H7 (cell line): Measurements from ENCODE around the gene GCNA. TPM values are rescaled to one million over a fixed set of nuclear protein-coding genes. Genes with fewer than 3 reads are reported as not detected.
"Not testable (repeated sequence)": the region's sequence is repeated elsewhere in the genome, so short reads cannot be mapped to it uniquely, and the experiment has no call there.

Experiments
- DNase-seq: peaks from one replicate; pipeline ENCODE4 v3.0.0; 2012
- H3K27me3 ChIP-seq: 2 replicates; pipeline ENCODE4 v1.6.0; 2011; ENCODE audit warnings: mild to moderate bottlenecking, low read length; ENCODE audit not compliant: control insufficient read depth, insufficient read depth
- H3K36me3 ChIP-seq: replicated peaks from 2 replicates; pipeline ENCODE4 v1.5.1; 2011; ENCODE audit warnings: low read length; ENCODE audit not compliant: control insufficient read depth, insufficient read depth
- H3K4me3 ChIP-seq: 2 replicates; pipeline ENCODE4 v1.5.1; 2011; ENCODE audit warnings: low read depth, mild to moderate bottlenecking, control low read depth, low read length, moderate library complexity; ENCODE audit not compliant: insufficient read depth
- total RNA-seq: library from RNA; depleted of rRNA; stranded (reverse); fragments of >200 nt; shearing (Covaris generic); gene quantifications from 2 replicates; pipeline ENCODE4 v1.2.3, GENCODE V29; 2014; rRNA removed

Gene GCNA
- total RNA-seq, 1 experiment from 2014 or later: 0.55 TPM

GRCh38 chrX:71660562-71661416 lies 82.6 kb downstream of the GCNA start:
- Histone ChIP-seq H3K4me3 (no peak overlapping the region), H3K36me3 (no peaks in the 10 kb centered on the region), H3K27me3 (no peaks in the 10 kb centered on the region)
- peak; percentile 33 for DNase-seq

DNA sequence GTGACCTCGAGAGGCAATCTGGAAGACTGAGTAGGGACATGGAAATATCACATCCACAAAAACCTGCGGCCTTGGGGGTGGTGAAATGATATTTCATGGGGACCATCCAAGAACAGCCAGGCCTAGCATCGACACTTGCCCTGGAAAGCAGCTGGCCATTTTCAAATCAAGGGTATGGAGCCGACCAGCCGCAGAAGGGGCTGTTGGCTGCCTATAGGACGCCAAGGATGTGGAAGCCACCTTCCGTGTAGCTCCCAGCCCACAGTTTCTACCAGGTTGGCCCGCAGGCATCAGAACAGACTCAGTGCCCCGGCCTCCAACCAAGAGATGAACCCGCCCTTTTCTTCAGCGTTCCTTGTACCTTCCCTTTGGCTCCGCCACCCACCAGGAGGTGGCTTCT lies 83.7 kb downstream of the GCNA start:
- no peak overlapping the region for H3K4me3 ChIP-seq
- no peak for DNase-seq
- no peaks in the 10 kb centered on the region for H3K36me3 ChIP-seq
- no peaks in the 10 kb centered on the region for H3K27me3 ChIP-seq

DNA sequence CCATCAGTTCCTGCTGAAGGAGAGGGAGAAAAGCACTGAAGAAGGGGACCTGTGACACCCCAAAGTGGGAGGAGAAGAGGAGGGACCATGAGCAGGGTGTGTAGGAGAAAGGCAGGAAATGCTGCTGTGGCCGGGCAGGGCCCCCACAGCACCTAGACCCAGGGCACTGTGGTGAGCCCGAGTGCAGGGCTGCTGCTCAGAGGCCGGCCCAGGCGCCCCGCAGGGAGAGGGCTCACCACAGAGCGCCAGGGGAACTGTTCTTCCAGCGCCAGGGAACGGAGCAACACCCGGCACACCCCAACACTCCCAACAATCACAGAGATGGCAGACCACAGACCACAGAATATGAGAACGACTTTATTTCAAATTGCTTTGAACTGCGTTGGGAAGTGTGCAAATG lies 84.4 kb downstream of the GCNA start:
- H3K27me3 ChIP-seq, DNase-seq, H3K4me3 ChIP-seq, H3K36me3 ChIP-seq: not testable (repeated sequence)

Other genes starting within 250 kb of the GCNA start
- gene TAF1, start 212.1 kb upstream of the GCNA start, total RNA-seq: 6.6 and 15.6 TPM in 2 replicates
- 74.9 and 88.1 TPM in 2 replicates for gene OGT, start 45.3 kb upstream of the GCNA start, total RNA-seq
- gene CXCR3, start 40.1 kb downstream of the GCNA start, total RNA-seq: not detected in 2 replicates
- gene CXorf49, start 139.8 kb downstream of the GCNA start, total RNA-seq: not detected in 2 replicates
- not detected in 2 replicates for gene CXorf49B, start 184.9 kb downstream of the GCNA start, total RNA-seq